Large intestine (tissue), 3 donors: ENCODE results near the gene STAT6. TPM values are rescaled to one million over a fixed set of nuclear protein-coding genes. Genes with fewer than 3 reads are reported as not detected.
"Not testable (repeated sequence)": the region's sequence is repeated elsewhere in the genome, so short reads cannot be mapped to it uniquely, and the experiment has no call there.

ENCODE experiments used
- DNase-seq, 2 donors: peaks; one replicate each; pipeline versions ENCODE4 v3.0.0 to v3.0.0-alpha.2; 2013
- H3K27ac ChIP-seq: one replicate; pipeline ENCODE4 v1.5.1; 2013; ENCODE audit warnings: low read length
- H3K27me3 ChIP-seq: 2 replicates; pipeline ENCODE4 v1.6.1; 2013; ENCODE audit warnings: low read length; ENCODE audit not compliant: control insufficient read depth, insufficient read depth
- H3K36me3 ChIP-seq: 2 replicates; pipeline ENCODE4 v1.6.1; 2013; ENCODE audit warnings: low read length; ENCODE audit not compliant: control insufficient read depth, insufficient read depth
- H3K4me1 ChIP-seq: one replicate; pipeline ENCODE4 v1.6.1; 2013; ENCODE audit warnings: low read length; ENCODE audit not compliant: control insufficient read depth, insufficient read depth
- H3K4me3 ChIP-seq: one replicate; pipeline ENCODE4 v1.5.1; 2013; ENCODE audit warnings: low read length
- H3K9me3 ChIP-seq: one replicate; pipeline ENCODE4 v1.6.1; 2013; ENCODE audit warnings: mild to moderate bottlenecking, low read depth, low read length, moderate library complexity; ENCODE audit not compliant: control insufficient read depth
- WGBS: methylation state at CpG from one replicate; pipeline ENCODE4 v1.1.5; 2013; ENCODE audit warnings: low lambda C conversion rate; ENCODE audit not compliant: insufficient coverage; 5-methylcytosine and 5-hydroxymethylcytosine counted together
- polyA plus RNA-seq: library from polyadenylated mRNA; unstranded; fragments of 120-200 nt; gene quantifications from one replicate; pipeline ENCODE4 v1.2.1, GENCODE V29; 2013

Gene STAT6
- polyA plus RNA-seq, 1 donor, result 114 TPM

DNA sequence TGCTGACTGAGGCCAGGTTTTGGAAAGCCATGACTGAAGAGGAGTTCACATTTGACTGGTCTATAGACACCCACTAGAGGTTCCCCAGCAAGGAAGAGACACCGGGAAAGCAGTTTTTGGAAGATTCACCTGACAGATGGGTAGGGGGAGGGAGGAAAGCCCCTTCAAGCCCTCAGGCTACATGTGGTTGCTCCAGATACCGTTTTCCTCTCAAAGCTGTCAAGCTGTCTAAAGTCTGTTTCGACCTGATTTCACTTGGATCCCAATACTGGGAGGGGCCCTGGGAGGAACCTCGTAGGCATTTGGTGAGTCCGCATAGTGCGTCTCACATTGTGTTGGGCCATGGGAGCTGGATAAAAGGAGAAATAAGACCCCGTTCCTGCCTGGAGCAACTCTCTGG, 15.4 kb upstream of the STAT6 start:
- peak overlapping the region; percentile 99 for H3K27ac ChIP-seq
- H3K27me3 ChIP-seq, result no peaks in the 10 kb centered on the region
- no CpG with 5 or more reads among the region's 7 CpGs for WGBS
- no peak for DNase-seq
- no peaks in the 10 kb centered on the region for H3K36me3 ChIP-seq
- H3K9me3 ChIP-seq, result no peaks in the 10 kb centered on the region
- H3K4me1 ChIP-seq, result peaks cover 34% of the 10 kb centered on the region
- peak overlapping the region; percentile 91 for H3K4me3 ChIP-seq

DNA sequence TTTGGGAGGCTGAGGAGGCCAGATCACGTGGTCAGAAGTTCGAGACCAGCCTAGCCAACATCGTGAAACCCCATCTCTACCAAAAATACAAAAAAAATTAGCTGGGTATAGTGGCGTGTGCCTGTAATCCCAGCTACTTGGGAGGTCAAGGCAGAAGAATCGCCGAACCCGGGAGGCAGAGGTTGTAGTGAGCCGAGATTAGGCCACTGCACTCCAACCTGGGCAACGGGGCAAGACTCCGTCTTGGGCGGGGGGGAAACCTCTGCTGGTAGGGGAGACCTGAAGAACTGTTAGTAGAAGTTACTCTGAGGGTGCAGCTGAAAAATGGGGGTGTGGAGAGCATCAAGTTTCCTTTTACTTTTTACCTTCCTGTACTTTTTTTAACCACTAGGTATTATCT, 14.9 kb upstream of the STAT6 start:
- Histone ChIP-seq H3K9me3 (no peaks in the 10 kb centered on the region), H3K4me1 (peaks cover 29% of the 10 kb centered on the region), H3K27ac (no peak overlapping the region), H3K36me3 (no peaks in the 10 kb centered on the region), H3K4me3 (no peak overlapping the region), H3K27me3 (no peaks in the 10 kb centered on the region)
- DNase-seq, result no peak
- no CpG with 5 or more reads among the region's 11 CpGs for WGBS

DNA sequence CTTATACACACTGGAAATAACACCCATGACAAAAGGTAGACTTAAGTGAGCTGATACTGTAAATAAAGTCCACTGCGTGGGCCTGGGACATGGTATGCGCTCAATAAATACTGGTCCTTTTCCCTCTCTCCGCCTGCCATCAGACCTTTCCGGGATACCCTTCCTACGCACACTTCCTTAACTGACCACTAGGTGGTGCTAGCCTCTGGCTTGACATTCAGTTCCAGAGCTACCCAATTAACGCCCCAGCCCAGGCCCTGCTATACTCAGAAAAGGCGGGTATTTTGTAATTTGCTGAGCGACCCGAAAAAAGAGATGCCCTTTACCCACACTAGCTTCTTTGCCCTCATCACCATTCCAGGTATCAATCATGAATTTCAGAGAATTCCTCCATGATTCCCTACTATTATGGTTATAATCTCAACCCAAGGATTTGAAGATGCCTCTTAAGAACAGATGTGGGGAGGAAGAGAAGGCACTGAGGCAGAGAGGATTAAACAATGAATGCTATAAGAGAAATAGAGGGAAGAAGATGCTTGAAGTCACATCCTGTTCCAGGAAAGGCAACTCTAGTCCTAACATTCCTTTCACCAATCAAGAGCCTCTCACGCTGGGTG, 13.2 kb upstream of the STAT6 start:
- no CpG with 5 or more reads among the region's 10 CpGs for WGBS
- Histone ChIP-seq H3K27ac (no peak overlapping the region), H3K36me3 (no peaks in the 10 kb centered on the region), H3K4me3 (no peak overlapping the region), H3K9me3 (no peaks in the 10 kb centered on the region), H3K27me3 (no peaks in the 10 kb centered on the region), H3K4me1 (peaks cover 13% of the 10 kb centered on the region)
- DNase-seq, result peak; percentile 54 to 63

DNA sequence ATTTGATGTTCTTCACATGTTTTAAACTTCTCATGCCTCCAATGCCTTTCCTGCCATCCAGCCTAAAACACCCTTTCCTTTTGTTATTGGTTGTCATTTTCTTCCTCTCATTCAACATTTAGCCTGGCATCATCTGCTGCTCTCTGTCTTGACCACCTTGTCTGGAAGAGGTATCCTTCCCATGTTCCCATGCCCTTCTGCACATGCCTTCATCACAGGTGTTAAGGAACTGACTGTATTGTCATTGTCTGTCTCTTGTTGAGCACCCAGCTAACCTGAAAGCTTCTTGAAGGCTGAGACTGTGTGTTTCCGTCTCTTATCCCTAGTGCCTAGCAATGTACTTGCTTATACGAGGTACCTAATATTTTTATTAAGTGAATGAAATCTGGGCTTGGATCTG, 12.7 kb upstream of the STAT6 start:
- WGBS, result 69% methylated on average over 2 of the region's 2 CpGs
- no peak overlapping the region for H3K27ac ChIP-seq
- no peaks in the 10 kb centered on the region for H3K9me3 ChIP-seq
- H3K4me1 ChIP-seq, result peaks cover 13% of the 10 kb centered on the region
- H3K4me3 ChIP-seq, result no peak overlapping the region
- no peak for DNase-seq
- H3K36me3 ChIP-seq, result no peaks in the 10 kb centered on the region
- no peaks in the 10 kb centered on the region for H3K27me3 ChIP-seq

DNA sequence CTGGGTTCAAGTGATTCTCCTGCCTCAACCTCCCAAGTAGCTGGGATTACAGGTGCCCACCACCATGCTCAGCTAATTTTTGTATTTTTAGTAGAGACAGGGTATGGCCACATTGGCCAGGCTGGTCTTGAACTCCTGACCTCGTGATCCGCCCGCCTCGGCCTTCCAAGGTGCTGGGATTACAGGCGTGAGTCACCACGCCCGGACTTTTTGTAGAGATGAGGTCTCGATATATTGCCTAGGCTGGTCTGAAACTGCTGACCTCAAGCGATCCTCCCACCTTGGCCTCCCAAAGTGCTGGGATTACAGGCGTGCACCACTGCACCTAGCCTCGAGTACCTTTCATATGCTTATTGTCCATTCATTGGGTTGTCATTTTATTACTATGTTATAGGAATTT, 9.6 kb upstream of the STAT6 start:
- not testable (repeated sequence) for H3K4me1 ChIP-seq, H3K4me3 ChIP-seq, DNase-seq, H3K27ac ChIP-seq, H3K27me3 ChIP-seq, H3K36me3 ChIP-seq, H3K9me3 ChIP-seq
- no CpG with 5 or more reads among the region's 11 CpGs for WGBS

DNA sequence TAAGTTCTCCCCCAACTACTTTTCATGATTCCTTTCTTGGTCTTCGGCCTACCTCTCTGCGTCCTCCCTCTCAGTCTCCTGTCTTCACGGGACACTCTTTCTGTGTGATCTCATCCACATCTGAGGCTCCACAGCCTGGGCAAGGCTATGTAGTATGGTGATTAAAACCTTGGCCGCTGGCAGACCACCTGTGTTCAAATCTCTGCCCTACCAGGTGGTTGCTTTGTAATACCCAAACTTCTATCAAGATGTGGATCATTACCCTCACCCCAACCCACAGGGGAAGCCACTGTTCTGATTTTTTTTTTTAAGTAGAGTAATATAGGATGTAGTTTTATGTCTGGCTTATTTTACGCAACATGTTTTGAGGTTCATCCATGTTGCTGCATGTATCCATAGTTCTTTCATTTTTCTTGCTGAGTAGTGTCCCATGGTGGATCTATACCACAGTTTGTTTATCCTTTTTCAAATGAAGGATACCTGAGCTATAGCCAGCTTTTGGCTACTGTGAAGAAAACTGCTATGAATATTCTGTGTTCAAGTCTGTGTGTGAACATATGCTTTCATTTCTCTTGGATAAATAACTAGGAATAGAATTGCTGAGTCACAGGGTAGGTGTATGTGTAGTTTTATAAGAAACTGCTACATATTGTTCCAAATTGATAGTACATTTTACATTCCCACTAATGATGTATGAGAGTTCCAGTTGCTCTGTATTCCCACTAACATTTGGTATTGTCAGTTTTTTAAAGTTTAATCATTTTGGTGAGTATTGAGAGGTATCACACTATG, 8.3 kb upstream of the STAT6 start:
- WGBS, result 87% methylated on average over 3 of the region's 5 CpGs
- Histone ChIP-seq H3K4me3 (no peak overlapping the region), H3K36me3 (no peaks in the 10 kb centered on the region), H3K27ac (no peak overlapping the region), H3K9me3 (no peaks in the 10 kb centered on the region), H3K27me3 (no peaks in the 10 kb centered on the region), H3K4me1 (no peaks in the 10 kb centered on the region)
- DNase-seq, result no peak

DNA sequence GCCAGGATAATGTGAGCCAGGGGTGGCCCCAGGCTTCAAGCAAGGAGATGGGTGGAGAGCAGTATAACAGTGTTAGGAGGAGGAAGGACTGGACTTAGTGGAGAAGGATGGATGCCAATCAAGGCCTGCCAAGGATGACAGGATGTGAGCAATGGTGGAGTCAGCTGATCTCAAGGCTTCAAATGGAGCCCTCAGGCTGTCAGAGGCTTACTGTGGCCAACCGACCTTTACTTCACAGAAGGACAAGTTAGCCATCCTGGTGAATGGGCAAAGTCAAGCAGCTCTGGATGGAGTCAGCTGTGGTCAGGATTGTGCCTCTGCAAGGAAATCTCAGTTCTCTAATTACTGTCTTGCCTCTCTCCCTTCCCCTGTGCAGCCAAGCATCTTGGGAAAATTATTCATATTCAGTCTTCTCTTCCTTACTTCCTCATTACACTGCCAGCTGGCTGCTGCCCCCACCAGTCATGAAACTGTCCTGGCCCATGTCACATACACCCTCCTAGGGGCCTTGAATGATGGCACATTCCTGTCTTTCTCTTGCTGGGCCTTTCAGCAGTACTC, 7.6 kb upstream of the STAT6 start:
- Histone ChIP-seq H3K36me3 (no peaks in the 10 kb centered on the region), H3K27ac (no peak overlapping the region), H3K27me3 (no peaks in the 10 kb centered on the region), H3K4me1 (no peaks in the 10 kb centered on the region), H3K9me3 (no peaks in the 10 kb centered on the region), H3K4me3 (no peak overlapping the region)
- WGBS, result no CpG with 5 or more reads among the region's 1 CpG
- no peak for DNase-seq

DNA sequence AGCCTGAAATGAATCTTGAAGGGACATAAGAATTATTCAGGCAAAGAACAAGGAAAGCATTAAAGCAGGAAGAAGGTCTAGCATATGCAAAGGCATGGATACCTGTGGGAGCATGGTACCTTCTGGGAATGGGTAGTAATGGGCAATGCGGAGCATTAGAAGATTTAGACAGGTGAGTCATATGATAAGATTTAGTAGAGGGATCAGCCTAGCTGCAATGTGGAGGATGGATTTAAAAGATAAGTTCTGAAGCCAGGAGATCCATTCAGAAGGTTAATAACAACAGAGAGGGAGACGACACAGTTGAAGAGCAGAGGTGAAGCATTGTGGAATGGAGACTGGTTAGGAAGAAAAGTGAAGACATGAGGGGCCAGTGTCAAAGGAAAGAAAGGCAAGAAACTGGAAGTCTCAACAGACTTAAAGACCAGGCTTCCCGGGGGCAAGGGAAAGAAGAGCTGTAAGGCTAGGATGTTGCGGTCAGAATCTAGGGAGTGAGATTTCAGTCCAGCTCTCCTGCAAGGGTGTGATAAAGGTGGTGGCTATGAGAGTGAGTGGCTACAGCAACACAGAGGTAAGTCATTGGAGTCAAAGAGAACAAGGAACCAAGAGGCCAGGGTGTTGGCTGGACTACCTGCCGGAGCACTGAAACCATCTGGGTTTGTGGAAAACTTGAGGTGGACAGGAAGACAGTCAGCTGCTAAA, 5.6 kb upstream of the STAT6 start:
- DNase-seq, result no peak
- Histone ChIP-seq H3K27ac (no peak overlapping the region), H3K9me3 (no peaks in the 10 kb centered on the region), H3K27me3 (no peaks in the 10 kb centered on the region), H3K4me3 (no peak overlapping the region), H3K4me1 (peaks cover 14% of the 10 kb centered on the region), H3K36me3 (no peaks in the 10 kb centered on the region)
- WGBS, result 57% methylated on average over 1 of the region's 5 CpGs

DNA sequence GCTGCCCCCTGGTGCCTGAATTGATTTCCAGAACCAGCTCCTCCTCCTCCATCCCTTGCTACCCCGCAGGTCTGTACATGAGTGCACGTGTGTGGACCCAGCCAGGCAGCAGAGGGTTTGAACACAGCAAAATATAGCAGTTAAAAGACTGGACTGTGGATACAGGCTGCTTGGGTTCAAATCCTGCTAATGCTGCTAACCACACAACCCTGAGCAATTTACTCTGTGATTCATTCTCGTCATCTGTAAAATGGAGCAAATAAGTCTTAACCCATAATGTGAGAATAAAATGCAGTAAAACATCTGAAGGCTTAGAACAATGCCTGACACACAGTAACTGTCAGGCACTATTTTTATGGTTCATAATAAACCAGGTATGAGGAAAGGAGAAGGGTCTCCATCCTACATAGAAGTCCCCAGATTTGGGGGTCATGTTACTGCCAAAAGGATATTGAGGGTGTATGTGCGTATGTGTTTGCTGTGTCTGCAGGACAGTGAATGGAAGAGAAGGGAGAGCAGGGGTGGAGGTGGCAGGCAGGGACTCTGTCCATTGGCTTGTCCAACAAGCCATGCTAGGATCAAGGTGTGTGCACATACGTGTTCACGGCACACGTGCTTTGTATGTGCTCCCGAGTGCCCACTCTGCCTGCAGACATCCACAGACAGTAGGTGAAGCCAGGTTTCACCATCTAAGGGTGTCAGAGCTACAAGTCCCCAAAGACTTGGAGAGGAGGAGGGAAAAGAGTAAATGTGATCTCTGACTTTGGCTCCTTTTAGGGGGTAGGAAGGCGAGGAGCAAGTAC, 1.5 kb upstream of the STAT6 start:
- no CpG with 5 or more reads among the region's 9 CpGs for WGBS
- no peaks in the 10 kb centered on the region for H3K9me3 ChIP-seq
- H3K27ac ChIP-seq, result peak overlapping the region; percentile 95
- peaks cover 27% of the 10 kb centered on the region for H3K4me1 ChIP-seq
- no peaks in the 10 kb centered on the region for H3K27me3 ChIP-seq
- no peak for DNase-seq
- H3K36me3 ChIP-seq, result peaks cover 7% of the 10 kb centered on the region
- peak overlapping the region; percentile 86 for H3K4me3 ChIP-seq
